Naive B cell (primary cell): ENCODE data around the gene AMT. TPM values are rescaled to one million over a fixed set of nuclear protein-coding genes. Genes with fewer than 3 reads are reported as not detected.
"Not testable (repeated sequence)": the region's sequence is repeated elsewhere in the genome, so short reads cannot be mapped to it uniquely, and the experiment has no call there.

Source experiments
- ATAC-seq, 2 donors: fragments of 150-1000 bp; cut with Tn5 transposase; 2 replicates each; pipeline ENCODE4 v1.10.0; 2021; ENCODE audit warnings: low read depth in 2 of 2, mild to moderate bottlenecking in 2 of 2, moderate library complexity in 2 of 2
- DNase-seq: peaks from one replicate; pipeline ENCODE4 v3.0.0; 2022
- H3K27ac Mint-ChIP-seq, 6 donors: one replicate each; pipeline ENCODE4 v1.8.0; 2020 to 2022; ENCODE audit warnings: mild to moderate bottlenecking in 6 of 6, mixed read lengths in 6 of 6, moderate library complexity in 5 of 6, inconsistent platforms in 2 of 6
- H3K27me3 Mint-ChIP-seq, 3 donors: one replicate each; pipeline ENCODE4 v1.8.0; 2021 to 2022; ENCODE audit warnings: mixed read lengths in 3 of 3, mild to moderate bottlenecking in 1 of 3
- H3K36me3 Mint-ChIP-seq, 2 donors: one replicate each; pipeline ENCODE4 v1.8.0; 2020 to 2022; ENCODE audit warnings: mixed read lengths in 2 of 2, inconsistent platforms in 1 of 2, mild to moderate bottlenecking in 1 of 2
- H3K4me1 Mint-ChIP-seq, 3 donors: one replicate each; pipeline ENCODE4 v1.8.0; 2020 to 2022; ENCODE audit warnings: mixed read lengths in 3 of 3, inconsistent platforms in 1 of 3, mild to moderate bottlenecking in 1 of 3, moderate library complexity in 1 of 3
- H3K4me3 Mint-ChIP-seq, 8 donors: one replicate each; pipeline ENCODE4 v1.8.0; 2020 to 2022; ENCODE audit warnings: mild to moderate bottlenecking in 8 of 8, mixed read lengths in 8 of 8, moderate library complexity in 8 of 8, inconsistent platforms in 2 of 8
- H3K9me3 Mint-ChIP-seq, 7 donors: one replicate each; pipeline ENCODE4 v1.8.0; 2020 to 2022; ENCODE audit warnings: mixed read lengths in 7 of 7, mild to moderate bottlenecking in 5 of 7, inconsistent platforms in 2 of 7, moderate library complexity in 1 of 7
- polyA plus RNA-seq, 6 donors: library from polyadenylated mRNA; unstranded; fragments of 300-500 nt; fragmentation: Illumina TruSeq; gene quantifications; one replicate each; pipeline ENCODE4 v1.2.3, GENCODE V29; 2021; ENCODE audit warnings: low read depth in 6 of 6

AMT gene
- polyA plus RNA-seq, 6 donors from 2014 or later, result 0.25 to 4.8 (median 1.2) TPM

DNA sequence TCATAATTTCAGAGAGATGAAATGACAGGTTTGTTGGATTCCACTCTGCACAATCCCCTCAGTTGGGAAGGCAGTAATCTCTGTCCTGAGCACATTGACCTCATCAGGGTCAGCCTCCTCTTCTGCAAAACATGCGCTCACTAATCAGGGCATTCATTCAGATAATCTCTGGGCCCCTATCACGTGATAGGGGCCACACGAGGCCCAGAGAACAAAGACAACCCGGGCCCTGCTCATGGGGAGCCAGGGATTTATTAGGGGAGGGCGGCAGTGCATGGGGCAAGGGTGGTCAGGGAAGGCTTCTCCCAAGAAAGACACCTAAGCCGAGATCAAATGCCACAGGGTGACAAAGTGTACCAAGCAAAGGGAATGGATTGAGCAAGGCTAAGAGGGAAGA lies 8.9 kb downstream of the AMT start:
- Mint-ChIP-seq H3K27ac (peak overlapping the region in 5 of 6 donors; percentile 47 to 93 (median 92)), H3K9me3 (no peaks in the 10 kb centered on the region), H3K27me3 (no peaks in the 10 kb centered on the region), H3K4me3 (peak overlapping the region; percentile 70 to 95 (median 90)), H3K4me1 (peaks cover 56 to 75% (median 66%) of the 10 kb centered on the region in 3 donors), H3K36me3 (peaks cover 0 to 5% of the 10 kb centered on the region in 2 donors)
- no peak for ATAC-seq
- DNase-seq, result no peak

DNA sequence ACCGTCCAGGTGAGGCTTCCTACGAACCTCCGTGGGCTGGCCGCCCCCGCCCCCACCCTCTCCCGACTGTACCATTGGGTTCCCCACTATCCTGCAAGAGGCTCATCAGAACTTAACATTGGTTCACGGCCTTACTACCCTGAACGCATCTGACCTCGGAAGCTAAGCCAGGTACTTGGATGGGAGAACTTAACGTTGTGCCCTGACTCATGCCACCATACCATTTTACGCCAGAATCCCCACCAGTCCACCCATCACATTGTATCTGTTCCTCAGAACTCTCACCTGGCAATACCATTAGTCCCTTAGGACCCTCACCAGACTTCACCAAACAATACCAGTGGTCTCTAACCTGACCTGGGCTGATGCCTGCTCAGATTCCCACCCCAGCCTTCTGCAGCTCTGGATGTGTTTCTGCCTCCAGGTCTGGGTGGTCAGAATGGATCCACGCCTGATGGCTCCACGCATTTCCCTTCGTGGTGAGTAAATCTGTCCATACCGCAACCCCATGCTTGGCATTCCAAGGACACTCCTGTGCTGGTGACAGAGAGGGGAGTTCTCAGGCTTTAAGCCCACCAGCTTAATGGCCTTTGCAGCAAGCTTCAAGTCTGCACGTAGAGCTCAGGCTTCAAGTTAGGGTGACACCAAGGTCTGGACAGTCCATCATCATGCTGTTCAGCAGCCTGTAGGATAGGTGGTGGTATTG lies 9.5 kb downstream of the AMT start:
- peak overlapping the region; percentile 78 to 95 (median 93) for H3K4me3 Mint-ChIP-seq
- H3K27me3 Mint-ChIP-seq, result no peaks in the 10 kb centered on the region
- H3K9me3 Mint-ChIP-seq, result no peaks in the 10 kb centered on the region
- H3K4me1 Mint-ChIP-seq, result peaks cover 54 to 75% (median 62%) of the 10 kb centered on the region in 3 donors
- H3K27ac Mint-ChIP-seq, result peak overlapping the region; percentile 92 to 98 (median 94)
- ATAC-seq, result no peak
- H3K36me3 Mint-ChIP-seq, result peaks cover 0 to 5% of the 10 kb centered on the region in 2 donors
- DNase-seq, result no peak

DNA sequence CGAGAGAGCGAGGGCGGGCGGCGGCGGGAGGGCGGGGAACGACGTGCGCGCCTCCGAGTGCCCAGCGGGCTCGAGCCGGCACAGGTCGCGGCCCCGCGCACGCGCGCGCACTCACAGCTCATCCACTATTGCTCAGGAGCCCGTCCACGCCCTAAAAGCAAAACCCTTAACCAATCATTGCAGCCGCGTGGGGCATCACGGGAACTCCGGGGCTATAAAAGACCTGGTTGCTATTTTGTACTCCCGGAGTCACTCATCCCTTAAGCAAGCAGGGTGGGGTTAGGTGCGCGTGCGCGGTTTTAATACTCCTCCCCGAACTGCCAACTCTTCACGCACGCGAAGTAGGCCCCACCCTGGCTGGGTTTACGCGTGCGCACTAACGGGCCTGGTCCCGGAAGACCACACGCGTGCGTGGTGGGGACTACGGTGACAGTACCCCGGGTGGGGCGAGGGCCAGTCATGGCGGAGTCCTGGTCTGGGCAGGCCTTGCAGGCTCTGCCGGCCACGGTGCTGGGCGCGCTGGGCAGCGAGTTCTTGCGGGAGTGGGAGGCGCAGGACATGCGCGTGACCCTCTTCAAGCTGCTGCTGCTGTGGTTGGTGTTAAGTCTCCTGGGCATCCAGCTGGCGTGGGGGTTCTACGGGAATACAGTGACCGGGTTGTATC lies 10.2 kb downstream of the AMT start, which contains the start of the genes RHOA and TCTA:
TSS of gene RHOA (minus strand) at position 9 of the 664 bp plus-strand sequence. CDS start 36,387 bp downstream, outside the sequence.
TSS of gene TCTA (plus strand) at position 456 of the 664 bp plus-strand sequence. CDS start at position 460, 4 bp downstream.
- Mint-ChIP-seq H3K9me3 (no peaks in the 10 kb centered on the region), H3K27me3 (no peaks in the 10 kb centered on the region), H3K27ac (peak within 1 kb of the TSS; percentile 92 to 99 (median 96)), H3K36me3 (peaks cover 0 to 5% of the 10 kb centered on the region in 2 donors), H3K4me1 (peaks cover 52 to 75% (median 62%) of the 10 kb centered on the region in 3 donors), H3K4me3 (peak within 1 kb of the TSS; percentile 78 to 95 (median 94))
- peak; percentile 100 for DNase-seq
- peak; percentile 73 to 75 for ATAC-seq

DNA sequence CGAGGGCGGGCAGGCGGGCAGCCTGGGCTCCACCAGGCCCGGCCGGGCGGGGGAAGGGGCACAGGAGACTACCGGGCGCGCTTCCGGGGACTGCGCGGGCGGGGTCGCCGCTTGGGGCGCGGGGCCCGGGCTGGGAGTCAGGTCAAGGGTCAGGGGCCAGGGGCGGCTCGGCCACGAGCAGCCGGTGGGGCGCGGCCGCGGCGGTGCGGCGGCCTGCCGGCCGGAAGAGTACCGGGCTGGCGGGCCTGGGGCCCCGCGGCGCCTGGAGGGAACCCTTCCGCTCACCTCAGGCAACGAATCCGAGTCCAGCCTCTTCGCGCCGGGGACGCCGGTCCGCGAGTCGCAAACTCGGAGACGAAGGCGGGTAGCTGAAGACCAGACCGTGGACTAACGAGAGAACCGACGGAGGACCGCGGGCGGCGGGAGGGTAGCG lies 10.7 kb downstream of the AMT start:
- ATAC-seq, result peak; percentile 23 to 24
- no peak for DNase-seq
- Mint-ChIP-seq H3K9me3 (no peaks in the 10 kb centered on the region), H3K36me3 (peaks cover 0 to 5% of the 10 kb centered on the region in 2 donors), H3K27ac (peak overlapping the region in 4 of 6 donors; percentile 92 to 98 (median 93)), H3K27me3 (no peaks in the 10 kb centered on the region), H3K4me1 (peaks cover 52 to 75% (median 62%) of the 10 kb centered on the region in 3 donors), H3K4me3 (peak overlapping the region; percentile 78 to 95 (median 93))

DNA sequence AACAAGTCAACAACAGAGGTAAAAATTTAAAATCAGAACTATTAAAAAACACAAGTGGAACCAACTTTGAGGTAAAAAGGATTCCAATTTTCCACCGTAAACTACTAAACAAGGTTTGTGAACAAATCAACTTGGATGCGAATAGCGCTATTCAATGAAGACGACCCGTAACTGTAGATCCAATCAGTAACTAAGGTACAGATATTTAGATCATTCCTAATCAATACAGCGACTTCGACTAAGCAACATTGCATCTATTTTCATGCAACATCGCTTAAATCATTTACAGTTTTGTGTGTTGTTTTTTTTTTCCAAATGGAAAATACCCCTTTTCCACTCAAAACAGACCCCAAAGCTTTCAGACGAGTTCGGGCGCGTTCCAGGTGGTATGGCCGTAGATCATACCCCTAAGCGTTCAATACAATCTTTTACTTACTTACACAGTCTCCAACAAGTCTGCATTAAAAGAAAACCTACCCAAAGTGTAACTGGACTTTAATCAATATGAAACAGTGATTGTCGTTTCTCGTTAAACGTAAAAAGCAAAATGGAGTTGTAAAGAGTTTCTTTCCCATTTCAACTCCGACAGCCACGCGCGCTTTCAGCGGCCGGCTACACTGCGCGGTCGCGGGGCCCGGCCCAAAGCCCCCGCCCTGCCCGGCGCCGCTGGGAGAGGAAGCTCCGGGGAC lies 11.3 kb downstream of the AMT start:
- Mint-ChIP-seq H3K9me3 (no peaks in the 10 kb centered on the region), H3K4me1 (peaks cover 51 to 75% (median 62%) of the 10 kb centered on the region in 3 donors), H3K4me3 (peak overlapping the region; percentile 78 to 94 (median 92)), H3K27ac (peak overlapping the region; percentile 90 to 99 (median 92)), H3K27me3 (no peaks in the 10 kb centered on the region), H3K36me3 (peaks cover 0 to 5% of the 10 kb centered on the region in 2 donors)
- DNase-seq (no peak), ATAC-seq (no peak)

DNA sequence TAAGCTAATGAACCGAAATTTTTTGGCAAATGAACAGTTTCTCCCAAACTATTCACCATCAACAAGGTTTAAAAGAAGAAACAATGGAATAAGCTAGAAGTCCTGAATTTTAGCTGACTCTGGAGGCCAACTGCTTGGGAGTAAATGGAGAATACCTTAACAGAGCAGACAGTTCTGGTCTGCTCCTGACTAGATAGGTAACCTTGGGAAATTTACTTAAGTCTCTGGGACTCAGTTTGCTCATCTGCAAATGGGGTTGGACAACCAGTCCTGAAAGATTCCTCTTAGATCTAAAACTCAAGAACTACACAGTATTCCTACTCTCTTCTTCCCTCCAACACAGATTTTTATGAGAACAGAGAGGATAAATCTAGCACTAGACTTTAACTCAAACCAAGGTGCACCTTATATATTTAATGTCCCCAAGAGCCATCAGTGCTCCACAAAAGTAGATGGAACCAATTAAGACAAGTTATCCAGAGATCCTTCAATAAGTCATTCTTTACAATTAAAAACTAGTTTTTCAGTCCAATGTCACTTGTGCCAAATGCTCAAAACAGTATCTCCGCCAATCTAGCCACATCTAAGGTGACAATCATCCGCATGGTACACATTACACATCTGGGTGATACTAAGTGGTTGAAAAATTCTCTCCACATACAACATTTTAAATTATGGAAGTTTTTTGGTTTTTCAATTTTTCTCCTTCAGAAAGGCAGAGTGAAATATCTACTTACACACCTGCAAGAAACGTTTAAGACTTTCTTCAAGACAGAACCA lies 12.0 kb downstream of the AMT start:
- no peaks in the 10 kb centered on the region for H3K36me3 Mint-ChIP-seq
- peaks cover 52 to 74% (median 64%) of the 10 kb centered on the region in 3 donors for H3K4me1 Mint-ChIP-seq
- no peak for ATAC-seq
- no peaks in the 10 kb centered on the region for H3K27me3 Mint-ChIP-seq
- H3K4me3 Mint-ChIP-seq, result peak overlapping the region; percentile 78 to 94 (median 92)
- no peak for DNase-seq
- H3K9me3 Mint-ChIP-seq, result no peaks in the 10 kb centered on the region
- peak overlapping the region; percentile 90 to 99 (median 93) for H3K27ac Mint-ChIP-seq

DNA sequence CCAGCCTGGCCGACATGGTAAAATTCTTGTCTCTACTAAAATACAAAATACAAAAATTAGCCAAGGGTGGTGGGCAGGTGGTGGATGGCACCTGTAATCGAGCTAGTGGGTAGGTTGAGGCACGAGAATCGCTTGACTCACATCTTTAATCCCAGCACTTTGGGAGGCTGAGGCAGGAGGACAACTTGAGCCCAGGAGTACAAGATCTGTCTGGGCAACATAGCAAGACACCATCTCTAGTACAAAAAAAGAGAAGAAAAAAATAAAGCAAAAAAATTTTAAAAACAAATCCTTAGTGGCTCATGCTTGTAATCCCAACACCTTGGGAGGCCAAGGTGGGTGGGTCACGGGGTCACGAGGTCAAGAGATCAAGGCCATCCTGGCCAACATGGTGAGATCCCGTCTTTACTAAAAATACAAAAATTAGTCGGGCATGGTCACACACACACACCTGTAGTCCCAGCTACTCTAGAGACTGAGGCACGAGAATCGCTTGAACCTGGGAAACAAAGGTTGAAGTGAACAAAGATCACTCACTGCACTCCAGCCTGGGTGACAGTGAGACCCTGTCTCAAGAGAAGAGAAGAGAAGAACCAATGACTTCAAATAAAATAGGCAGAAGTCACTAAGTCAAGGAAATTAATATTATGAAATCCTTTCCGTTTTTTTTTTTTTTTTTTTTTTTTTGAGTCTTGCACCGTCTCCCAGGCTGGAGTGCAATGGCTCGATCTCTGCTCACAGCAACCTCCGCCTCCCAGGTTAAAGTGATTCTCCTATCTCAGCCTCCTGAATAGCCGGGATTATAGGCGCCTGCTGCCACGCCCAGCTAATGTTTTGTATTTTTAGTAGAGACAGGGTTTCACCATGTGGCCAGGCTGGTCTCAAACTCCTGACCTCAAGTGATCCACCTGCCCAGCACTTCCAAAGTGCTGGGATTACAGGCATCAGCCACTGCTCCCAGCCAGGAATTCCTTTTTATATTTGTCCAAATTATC lies 15.4 kb downstream of the AMT start:
- no peaks in the 10 kb centered on the region for H3K27me3 Mint-ChIP-seq
- H3K27ac Mint-ChIP-seq, result peak overlapping the region; percentile 57 to 96 (median 82)
- DNase-seq, result no peak
- H3K36me3 Mint-ChIP-seq, result no peaks in the 10 kb centered on the region
- ATAC-seq, result no peak
- H3K4me3 Mint-ChIP-seq, result peak overlapping the region in 6 of 8 donors; percentile 23 to 77 (median 60)
- peaks cover 38 to 70% (median 43%) of the 10 kb centered on the region in 3 donors for H3K4me1 Mint-ChIP-seq
- no peaks in the 10 kb centered on the region for H3K9me3 Mint-ChIP-seq

DNA sequence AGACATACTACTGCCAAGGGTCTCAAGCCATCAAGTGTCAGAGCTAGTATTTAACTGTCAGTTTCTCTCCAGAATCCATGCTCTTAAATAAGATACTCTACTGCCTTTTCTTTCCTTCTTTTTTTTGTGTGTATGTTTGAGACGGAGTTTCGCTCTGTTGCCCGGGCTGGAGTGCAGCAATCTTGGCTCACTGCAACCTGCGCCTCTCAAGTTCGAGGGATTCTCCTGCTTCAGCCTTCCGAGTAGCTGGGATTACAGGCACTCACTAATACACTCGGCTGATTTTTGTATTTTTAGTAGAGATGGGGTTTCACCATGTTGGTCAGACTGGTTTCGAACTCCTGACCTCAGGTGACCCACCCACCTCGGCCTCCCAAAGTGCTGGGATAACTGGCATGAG lies 16.7 kb downstream of the AMT start:
- DNase-seq, H3K36me3 Mint-ChIP-seq, H3K9me3 Mint-ChIP-seq, H3K27me3 Mint-ChIP-seq, ATAC-seq: not testable (repeated sequence)
- Mint-ChIP-seq H3K4me1 (peaks cover 37 to 80% (median 51%) of the 10 kb centered on the region in 3 donors), H3K4me3 (peak overlapping the region in 2 of 8 donors; percentile 44 to 77), H3K27ac (peak overlapping the region in 5 of 6 donors; percentile 23 to 69 (median 51))

DNA sequence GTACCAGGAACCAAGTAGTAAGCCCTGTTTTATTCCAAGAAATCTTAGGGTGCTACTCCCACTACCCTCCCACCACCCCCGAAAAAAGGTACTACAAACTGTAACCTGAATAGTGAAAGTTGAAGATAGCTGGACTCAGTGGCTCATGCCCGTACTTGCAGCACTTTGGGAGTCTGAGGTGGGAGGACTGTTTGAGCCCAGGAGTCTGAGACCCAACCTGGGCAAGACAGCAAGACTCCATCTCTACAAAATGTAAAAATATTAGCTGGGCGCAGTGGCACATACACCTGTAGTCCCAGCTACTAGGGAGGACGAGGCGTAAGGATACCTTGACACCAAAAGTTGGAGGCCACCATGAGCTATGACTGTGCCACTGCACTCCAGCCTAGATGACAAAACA lies 18.4 kb downstream of the AMT start:
- Mint-ChIP-seq H3K4me3 (peak overlapping the region in 1 of 8 donors; percentile 16), H3K27ac (peak overlapping the region in 1 of 6 donors; percentile 65), H3K9me3 (no peaks in the 10 kb centered on the region), H3K27me3 (no peaks in the 10 kb centered on the region), H3K4me1 (peaks cover 31 to 81% (median 53%) of the 10 kb centered on the region in 3 donors), H3K36me3 (peaks cover 0 to 5% of the 10 kb centered on the region in 2 donors)
- DNase-seq, result no peak
- ATAC-seq, result no peak

DNA sequence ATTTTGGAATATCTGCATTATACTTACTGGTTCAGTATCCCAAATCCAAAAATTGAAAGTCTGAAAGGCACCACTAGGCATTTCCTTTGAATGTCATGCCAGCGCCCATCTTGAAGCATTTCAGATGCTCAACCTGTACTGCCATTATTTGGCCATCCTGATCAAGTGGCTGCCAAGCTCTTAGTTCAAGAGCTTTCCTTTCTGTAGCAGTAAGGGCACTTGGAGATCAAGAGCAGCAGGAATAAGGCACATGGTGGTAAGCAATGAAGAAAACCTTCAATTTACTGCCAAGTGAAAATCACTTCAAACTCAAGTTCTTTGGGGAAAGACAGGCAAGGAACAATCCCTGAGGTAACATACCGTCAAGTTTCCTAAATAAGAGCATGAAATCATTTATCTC lies 20.5 kb downstream of the AMT start:
- Mint-ChIP-seq H3K36me3 (peaks cover 0 to 10% of the 10 kb centered on the region in 2 donors), H3K4me1 (peaks cover 33 to 83% (median 59%) of the 10 kb centered on the region in 3 donors), H3K27me3 (no peaks in the 10 kb centered on the region), H3K9me3 (no peaks in the 10 kb centered on the region), H3K27ac (peak overlapping the region in 2 of 6 donors; percentile 29 to 78), H3K4me3 (no peak overlapping the region)
- no peak for DNase-seq
- ATAC-seq, result no peak

DNA sequence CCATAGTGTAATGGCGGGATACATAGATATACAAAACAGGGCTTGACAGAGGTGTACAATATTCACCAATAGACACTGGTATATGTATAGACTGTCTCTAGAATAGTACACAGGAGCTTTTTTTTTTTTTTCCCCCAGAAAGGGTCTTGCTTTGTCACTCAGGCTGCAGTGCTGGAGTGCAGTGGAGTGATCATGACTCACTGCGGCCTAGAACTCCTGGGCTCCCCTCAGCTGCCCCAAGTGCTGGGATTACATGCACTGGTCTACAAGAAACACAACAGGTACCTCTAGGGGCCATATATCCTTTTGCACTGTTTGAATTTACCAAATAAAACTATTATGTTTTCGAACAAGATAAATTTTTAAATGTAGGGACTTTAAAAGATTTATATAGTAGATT lies 22.8 kb downstream of the AMT start:
- peak overlapping the region in 5 of 6 donors; percentile 63 to 88 (median 84) for H3K27ac Mint-ChIP-seq
- no peak for DNase-seq
- H3K4me3 Mint-ChIP-seq, result peak overlapping the region in 5 of 8 donors; percentile 7 to 59 (median 21)
- H3K36me3 Mint-ChIP-seq, result peaks cover 0 to 14% of the 10 kb centered on the region in 2 donors
- peak in 1 of 2 donors; percentile 18 for ATAC-seq
- peaks cover 33 to 87% (median 65%) of the 10 kb centered on the region in 3 donors for H3K4me1 Mint-ChIP-seq
- no peaks in the 10 kb centered on the region for H3K27me3 Mint-ChIP-seq
- H3K9me3 Mint-ChIP-seq, result no peaks in the 10 kb centered on the region
